DMS 273 (cell line): ENCODE results near the gene ACP4.
"Not testable (repeated sequence)": the region's sequence is repeated elsewhere in the genome, so short reads cannot be mapped to it uniquely, and the experiment has no call there.

Experiments used
- DNase-seq: peaks from one replicate; lab custom pipeline; 2025; ENCODE audit not compliant: unreplicated experiment; lab: John Stamatoyannopoulos, UW

Gene ACP4

DNA sequence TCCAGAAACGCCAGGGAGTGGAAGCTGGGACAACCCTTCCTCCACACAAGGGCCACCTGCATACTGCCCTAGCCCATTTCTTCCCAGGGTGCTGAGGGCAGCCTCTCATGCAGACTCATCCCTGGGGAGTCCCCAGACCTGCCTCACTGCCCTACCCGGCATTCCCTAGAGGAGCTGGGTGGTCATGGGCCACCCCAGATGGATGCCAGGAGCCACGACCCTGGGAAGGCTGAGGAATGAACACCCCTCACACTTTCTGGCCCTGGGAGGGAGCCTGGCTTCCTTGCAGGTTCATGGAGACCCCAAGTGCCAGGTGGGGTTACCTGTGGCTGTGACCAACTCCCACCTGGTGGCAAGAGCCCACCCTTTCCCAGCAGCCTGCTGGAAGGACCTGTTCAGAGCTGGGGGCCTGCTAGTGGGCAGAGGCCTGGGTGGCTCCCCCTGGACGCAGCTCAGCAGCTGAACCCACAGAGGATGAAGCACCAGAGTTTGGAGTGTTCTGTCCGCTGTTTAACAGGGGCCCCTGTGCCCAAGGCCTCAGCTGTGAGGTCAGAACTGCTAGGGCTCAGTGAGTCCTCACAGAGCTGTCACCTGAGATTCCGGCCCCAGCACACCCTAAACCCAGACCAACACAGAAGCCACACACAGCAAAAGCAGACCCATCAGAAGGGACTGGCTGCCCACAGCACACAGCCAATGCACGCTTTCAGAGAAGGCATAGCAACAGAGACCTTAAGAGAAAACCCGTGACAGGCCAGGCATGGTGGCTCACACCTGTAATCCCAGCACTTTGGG is 6.6 kb downstream of the ACP4 start:
- DNase-seq: peak; percentile 45

DNA sequence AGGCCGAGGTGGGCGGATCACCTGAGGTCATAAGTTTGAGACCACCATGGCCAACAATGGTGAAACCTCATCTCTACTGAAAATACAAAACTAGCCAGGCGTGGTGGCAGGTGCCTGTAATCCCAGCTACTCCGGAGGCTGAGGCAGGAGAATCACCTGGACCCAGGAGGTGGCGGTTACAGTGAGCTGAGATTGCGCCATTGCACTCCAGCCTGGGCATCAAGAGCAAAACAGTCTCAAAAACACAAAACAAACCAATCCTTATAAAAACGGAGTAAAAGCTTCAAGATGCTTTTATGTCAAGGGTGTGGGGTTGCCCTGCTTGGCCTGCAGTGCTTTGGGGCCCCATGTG is 7.2 kb downstream of the ACP4 start:
- DNase-seq: no peak

DNA sequence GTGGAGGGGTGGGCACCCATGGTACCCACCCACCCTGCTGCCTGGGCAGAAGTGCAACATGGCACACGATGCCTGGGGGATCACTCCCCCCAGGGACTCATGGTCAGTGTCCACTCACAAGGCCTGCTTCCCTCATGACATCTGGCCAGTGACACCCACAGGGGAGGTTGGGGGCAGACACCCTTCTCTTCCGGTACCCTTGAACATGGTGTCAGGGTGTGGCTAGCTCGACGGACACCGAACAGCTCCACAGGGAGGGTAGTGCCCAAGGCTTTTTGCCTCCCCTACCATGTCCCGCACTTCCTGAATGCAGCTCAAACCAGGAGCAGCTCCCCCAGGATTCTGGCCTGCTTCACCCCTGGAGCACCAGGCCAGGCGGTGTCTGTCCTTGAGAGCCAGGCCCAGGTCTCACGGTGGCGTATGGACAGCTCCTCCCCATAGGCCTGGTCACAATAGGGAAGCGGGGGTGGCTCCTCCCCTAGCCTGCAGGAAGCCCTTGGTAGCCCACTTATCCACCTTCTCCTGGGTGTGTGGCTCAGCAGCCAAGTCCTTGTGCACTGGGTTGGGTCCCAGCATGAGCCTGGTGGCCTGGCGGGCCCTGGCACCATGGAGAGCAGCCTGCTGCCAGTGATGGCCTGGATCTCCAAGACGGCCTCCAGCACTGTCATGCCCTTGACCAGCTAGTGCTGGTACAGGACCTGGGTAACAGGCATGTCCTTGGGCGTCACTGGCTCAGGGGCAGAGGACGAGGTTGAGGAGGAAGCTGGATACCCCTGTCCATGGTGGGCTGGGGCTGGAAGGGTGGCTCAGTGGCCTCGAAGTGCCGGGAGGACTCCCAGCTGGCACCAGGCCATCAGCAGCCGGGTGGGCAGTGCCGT is 7.8 kb downstream of the ACP4 start:
- peak; percentile 51 for DNase-seq

DNA sequence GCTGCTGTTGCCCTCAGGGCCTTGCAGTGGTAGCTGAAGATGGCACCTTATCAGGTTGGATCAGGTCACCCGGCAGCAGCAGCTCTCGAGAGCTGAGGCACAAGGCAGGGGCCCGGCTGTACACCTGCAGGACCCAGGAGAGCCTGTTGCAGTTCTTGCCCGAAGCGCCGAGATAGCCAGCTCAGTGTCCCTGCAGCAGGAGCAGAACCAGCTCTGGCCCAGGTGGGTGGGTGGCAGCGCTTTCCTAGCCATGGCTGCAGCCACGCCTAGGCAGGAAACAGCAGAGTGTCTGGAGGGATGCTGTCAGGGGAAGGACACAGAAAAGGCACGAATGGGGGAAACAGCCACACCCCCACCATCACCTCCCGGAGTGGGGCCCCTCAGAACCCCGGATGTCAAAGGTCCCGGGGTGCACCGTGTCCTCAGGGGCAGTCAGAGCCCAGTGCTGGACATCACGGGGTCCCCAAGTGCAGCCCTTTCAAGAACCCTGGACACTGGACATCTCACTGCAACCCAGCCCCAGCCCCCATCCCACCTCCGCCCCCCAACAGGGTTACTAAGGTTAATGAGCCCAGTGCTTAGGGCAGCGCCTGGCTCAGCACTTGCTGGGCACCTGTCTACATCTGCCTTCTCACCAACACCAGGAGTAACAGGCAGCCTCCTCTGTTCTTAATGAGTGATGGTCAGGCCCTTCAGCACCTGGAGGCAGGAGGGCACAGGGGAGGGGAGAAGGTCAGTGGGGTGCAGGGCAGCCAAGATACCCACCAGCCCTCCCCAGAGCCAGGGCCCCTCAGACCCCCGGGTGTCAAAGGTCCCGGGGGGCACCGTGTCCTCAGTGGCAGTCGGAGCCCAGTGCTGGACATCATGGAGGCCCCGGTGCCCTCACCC is 8.7 kb downstream of the ACP4 start:
- no peak for DNase-seq

DNA sequence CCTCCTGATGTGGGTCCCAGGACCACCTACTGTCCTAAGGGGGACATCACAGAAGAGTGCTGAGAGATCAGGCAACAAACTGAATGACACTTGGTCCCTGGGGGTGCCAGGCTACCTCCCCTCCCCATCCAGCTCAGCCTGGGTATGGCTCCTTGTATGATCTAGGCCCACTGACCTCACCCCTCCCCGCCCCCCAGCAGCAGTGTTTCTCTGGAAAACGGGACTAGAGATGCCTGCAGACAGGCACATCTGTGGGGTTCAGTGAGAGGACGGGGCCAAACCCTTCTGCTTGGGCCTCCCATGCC is 9.3 kb downstream of the ACP4 start:
- peak; percentile 24 for DNase-seq

DNA sequence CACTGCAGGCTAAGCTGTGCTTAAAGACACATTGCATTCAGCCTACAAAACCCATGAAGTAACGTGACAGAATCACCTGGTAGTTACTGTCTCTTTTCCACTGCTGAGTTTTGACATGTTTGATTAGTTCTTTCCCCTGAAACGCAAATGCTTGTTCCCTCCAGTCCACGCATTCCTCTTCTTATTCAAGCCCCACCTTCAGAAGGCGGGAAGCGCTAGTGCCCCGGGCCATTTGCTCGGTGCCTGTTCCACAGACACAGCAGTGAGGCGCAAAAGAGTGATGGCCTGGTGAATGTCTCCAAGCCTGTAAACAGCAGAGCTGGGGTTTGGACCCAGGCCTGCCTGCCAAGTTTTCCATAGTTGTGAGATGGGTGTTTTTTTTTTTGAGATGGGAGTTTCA is 10.9 kb downstream of the ACP4 start:
- DNase-seq: no peak

DNA sequence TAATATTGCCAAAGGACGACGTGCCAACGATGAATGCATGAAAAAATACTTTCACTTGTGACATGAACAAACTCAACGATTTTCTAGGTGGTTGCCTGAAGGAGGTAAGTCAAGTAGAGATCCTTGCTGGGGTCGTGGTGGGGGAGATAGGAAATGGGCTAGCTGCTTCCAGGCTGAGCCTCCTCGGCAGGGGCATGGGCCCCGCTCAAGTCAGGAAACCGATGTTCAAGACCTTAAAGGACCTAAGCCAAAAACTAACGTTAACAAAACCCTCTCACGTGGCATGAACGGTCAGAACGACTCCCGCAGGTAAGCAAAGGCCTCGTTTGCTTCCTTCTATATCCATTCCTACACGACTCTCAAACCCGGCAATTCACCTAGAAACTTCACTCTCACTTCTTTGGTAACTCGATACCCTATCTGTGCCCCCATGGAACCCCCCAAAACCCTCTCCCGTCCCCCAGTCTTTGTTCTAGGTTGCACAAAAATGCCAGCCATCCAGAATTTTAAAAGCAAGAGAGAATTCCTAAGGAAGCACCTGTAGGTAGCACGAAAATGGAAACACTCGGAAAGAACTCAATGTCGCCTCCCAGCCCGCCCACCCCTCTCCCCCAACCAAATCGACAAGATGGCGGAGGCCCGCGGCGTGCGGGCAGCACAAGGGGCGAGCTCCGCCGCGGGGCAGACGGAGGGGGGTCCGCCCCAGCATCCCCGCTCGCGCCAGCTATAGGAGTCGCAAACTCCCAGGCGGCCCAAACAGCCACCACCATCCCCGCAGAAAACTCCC is 13.6 kb downstream of the ACP4 start:
- DNase-seq: peak; percentile 70

DNA sequence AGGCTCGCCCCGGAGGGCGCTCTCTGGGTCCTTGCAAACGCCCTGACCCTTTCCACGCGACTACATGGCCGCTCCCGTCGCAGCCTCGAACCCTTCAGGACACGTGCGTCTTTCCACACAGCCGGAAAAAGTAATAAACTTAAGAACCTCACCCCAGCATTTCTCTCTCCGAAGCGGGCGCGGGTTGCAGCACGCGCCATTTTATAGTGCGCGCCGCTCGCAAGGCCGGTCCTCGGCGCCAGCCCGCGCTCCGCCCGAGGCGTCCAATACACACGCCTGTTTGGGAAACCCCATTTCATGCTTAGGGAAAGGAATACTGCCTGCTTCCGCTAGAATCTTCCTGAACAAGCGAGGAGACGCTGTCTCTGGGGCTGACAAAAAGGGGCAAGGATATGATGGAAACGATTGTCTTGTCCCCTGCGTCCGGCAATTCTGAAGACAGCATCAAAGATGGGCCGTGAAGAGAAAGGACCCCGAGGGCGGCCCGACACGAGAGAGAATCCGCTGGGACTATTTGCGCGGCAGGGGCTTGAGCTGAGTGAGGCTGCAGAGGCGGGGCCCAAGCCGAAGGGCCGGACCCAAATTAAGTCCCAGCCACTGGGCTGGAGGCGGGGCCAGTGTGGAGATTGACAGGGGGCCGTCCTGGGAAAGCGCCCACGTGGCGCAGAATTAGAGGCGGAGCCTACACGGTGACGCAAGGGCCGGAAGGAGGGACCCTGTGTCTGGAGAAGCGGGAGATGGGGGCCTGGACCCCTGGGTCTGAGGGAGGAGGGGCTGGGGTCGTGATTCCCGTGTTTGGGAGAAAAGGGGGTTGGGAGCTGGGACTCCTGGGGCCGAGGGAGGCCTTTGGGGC is 14.4 kb downstream of the ACP4 start:
- peak; percentile 99 for DNase-seq

DNA sequence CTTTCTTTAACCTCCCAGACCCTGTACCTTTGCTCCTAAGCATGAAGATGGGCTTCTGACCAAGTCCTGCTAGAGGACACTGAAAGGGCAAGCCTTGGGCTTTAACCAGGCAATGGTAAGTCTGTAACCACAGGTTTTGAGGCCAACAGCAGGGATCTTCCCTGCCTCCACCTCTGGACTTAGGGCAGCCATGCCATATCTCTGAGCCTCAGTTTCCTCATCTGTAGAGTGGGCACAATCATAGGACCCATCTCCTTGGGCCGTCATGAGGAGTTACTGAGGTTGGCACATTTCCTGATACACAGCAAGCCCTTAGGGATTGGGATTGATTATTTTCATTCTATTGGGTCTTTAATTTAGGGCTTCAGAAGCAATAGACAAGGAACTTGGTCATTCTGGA is 18.6 kb downstream of the ACP4 start:
- no peak for DNase-seq

DNA sequence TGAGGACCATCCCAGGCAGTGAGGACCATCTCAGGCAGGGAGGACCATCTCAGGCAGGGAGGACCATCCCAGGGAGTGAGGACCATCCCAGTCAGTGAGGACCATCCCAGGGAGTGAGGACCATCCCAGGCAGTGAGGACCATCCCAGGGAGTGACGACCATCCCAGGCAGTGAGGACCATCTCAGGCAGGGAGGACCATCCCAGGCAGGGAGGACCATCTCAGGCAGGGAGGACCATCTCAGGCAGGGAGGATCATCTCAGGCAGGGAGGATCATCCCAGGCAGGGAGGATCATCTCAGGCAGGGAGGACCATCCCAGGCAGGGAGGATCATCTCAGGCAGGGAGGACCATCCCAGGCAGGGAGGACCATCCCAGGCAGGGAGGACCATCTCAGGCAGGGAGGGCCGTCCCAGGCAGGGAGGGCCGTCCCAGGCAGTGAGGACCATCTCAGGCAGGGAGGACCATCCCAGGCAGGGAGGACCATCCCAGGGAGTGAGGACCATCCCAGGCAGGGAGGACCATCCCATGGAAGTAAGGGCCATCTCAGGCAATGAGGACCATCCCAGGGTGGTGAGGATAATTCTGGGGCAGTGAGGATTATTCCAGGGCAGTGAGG is 21.5 kb downstream of the ACP4 start:
- not testable (repeated sequence) for DNase-seq

DNA sequence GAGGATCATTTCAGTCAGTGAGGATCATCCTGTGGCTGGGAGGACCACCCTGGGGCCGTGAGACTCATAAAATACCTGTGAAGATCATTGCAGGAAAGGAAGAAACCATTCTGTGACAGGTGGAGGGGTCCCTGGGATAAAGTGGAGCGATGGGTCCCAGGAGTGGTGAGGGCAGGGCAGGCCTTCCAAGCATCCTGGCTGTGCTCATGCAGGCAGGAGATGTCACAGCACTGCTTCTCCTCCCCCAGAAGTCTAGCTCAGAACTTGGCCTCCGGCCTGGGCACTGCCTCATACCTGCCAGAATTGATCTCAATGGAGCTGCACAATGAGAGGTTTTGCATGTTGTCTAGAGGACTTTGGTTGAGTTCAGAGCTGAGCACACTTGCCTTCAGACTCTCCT is 22.3 kb downstream of the ACP4 start:
- DNase-seq: no peak

DNA sequence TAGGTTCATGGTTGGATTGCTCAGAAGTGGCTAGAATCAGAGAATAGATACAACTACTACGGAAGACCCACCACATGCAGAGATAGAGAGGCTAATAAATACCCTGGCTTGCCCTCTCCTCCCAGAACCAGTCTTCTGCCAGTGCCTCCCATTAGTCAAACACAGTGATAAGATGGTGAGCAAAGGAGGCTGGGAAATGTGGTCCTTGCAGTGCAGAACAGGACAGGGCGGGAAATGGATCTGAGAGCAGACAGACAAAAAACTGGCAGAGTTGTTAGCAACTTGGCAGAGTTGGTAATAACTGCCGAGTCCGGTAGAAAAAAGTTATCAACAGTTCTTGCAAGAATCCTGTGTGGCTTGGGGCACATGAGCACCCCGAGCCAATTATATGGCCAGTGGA is 24.7 kb downstream of the ACP4 start:
- DNase-seq: no peak

DNA sequence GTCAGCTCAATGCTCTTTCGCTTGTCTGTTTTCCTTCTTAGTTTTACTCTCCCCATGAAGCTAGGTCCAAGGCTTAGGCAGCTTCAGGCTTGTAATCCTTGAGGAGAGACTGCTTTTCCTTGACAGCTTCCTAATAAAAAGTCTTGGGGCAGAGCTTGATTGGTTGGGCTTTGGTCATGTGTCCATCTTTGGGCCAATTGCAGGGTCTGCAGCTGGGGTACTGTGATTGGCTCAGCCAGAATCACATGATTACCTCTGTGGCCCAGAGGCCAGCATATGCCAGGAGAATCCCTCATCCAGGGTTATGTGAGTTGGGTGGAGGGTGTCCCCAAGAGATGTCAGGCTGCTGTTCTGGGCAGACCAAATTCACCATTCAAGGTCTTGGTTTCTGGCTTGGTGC is 25.2 kb downstream of the ACP4 start:
- DNase-seq: peak; percentile 35

DNA sequence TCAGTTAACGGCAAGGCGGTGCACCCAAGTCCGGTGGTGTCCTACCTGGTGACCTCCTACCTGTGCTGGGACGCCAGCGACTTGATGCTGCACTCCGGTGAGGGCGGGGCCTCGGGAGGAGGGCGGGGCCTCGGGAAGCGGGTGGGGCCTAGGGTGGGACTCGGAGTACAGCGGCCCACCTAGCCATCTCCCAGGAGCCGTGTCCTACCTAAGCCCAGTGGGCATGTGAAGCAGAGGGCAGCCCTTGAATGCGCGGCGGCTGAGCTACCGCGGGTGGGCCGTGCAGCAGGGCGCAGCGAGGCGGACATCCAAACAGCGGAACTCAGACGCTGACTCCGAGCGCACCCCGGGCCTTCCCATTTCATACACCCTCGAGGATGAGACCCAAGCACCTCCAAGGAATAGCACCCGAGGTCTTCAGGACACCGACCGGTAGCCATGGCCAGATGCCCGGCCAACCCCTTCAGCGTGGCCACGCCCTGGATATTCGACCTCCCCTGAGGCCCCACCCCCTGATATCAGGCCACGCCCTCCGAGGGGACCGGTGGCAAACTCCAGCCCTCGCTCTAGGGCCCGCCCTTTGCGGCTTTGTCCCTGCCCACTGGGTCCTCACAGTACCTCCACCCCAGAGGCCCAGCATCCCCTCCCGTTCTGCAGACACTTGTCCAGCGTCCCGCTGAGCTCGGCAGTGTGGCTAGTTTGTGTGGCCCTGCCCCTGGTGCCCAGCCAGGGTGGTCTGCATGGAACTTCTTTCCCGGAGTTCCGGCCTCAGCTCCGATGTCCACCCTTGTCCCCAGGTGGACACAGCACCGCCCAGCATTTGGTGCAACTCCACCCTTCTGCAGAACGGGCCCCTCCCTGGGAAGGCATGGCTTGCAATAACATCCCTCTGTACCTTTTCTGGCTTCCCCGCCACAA is 28.0 kb downstream of the ACP4 start:
- peak; percentile 57 for DNase-seq

DNA sequence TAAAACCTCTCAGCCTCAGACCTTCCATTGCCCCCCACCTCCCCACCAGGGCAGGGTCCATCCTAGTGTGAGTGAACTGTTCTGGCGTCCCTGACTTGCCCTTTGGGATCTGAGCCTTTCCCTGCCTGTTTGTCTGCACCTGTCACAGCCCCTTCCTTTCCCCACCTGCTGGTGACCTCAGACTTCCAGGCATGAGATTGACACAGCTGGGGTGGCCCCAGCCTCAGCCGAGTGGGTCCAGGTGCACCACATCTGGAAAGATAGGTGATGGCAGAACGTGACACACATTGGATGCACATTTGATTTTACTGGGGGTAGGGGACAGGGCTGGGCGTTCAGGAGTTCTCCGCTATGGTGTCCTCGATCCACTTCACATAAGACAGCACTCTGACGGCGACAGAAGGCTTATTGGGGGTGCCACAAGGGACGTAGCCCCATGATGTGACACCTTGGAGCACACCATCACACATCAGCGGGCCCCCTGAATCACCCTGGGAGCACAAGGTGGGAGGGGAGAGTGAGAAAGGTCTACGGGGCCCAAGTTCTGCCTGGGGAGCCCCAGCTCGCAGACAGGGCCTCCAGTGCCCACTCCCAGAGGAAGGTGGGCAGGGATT is 28.8 kb downstream of the ACP4 start:
- DNase-seq: no peak

DNA sequence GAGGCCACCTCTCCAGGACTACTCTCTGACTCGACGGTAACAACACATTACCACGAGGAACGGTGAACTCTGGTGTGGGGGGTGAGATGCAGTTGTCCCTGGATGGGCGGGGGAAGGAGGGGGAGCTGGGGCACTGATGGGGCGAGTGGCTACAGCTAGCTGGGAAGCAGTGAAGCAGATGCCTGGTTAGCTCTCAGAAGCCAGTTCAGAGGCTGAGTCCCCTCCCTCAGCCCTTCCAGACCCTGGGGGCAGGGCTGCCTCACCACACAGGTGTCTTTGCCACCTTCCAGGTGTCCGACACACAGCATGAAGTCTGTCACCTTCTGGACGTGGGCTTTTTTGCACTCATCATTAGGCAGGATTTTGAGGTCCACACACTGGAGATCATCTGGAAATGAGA is 29.4 kb downstream of the ACP4 start:
- DNase-seq: no peak

DNA sequence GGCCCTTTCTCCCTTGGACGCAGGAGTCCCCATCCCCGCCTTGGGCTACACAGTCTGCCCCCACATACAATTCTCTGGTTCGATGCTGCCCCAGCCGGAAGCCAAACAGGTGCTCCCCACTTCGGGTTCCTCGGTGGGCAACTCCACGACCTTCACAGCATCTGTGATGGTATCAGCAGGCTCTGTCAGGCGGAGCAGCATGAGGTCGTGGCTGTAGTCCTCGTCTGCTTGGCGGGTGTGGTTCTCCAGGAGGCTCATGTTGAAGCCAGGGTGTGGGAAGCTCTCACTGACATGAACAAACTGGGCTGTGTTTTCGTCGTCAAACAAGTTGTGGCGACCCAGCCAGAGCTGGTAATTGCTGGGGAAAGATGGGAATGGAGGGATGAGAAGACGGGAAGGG is 29.9 kb downstream of the ACP4 start:
- no peak for DNase-seq
